Peyer's patch (tissue), 4 donors: ENCODE data around the gene MS4A4E.

ENCODE experiments used
- POLR2A ChIP-seq, 2 donors: fragments of 450-650 bp; IDR thresholded peaks; one replicate each; pipeline ENCODE4 v1.5.1; 2017; ENCODE audit warnings: antibody characterized with exemption in 2 of 2, mild to moderate bottlenecking in 2 of 2, moderate library complexity in 2 of 2
- TF ChIP-seq, protein P1 (sequence below), 6 experiments: fragments of 450-650 bp in 4 of 6; fragments of 200-600 bp in 2 of 6; sonication (generic) in 1 of 6; IDR thresholded peaks; one replicate each; pipeline ENCODE4 v1.5.1; 2017 to 2019; ENCODE audit warnings: antibody characterized with exemption in 6 of 6, mild to moderate bottlenecking in 3 of 6, moderate library complexity in 1 of 6

DNA sequence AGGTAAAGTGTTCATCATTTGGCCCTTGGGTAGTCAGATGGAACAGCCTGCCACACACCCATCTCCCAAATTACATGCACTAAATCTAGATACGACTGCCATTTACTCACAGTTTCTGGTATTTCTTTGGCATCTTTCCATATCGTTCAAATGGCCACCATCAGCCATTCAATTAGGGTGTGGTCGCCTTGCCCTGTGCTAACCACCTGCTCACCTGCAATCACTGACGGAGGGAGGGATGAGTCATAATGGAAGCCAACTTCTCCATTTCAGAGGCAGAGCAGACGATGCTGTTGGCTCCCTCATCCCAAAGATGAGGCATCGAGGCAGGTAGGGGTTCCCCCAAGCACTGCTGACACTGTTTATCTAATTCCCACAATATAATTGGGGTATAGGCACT lies 74.6 kb downstream of the MS4A4E start:
- TF ChIP-seq, protein P1, sequence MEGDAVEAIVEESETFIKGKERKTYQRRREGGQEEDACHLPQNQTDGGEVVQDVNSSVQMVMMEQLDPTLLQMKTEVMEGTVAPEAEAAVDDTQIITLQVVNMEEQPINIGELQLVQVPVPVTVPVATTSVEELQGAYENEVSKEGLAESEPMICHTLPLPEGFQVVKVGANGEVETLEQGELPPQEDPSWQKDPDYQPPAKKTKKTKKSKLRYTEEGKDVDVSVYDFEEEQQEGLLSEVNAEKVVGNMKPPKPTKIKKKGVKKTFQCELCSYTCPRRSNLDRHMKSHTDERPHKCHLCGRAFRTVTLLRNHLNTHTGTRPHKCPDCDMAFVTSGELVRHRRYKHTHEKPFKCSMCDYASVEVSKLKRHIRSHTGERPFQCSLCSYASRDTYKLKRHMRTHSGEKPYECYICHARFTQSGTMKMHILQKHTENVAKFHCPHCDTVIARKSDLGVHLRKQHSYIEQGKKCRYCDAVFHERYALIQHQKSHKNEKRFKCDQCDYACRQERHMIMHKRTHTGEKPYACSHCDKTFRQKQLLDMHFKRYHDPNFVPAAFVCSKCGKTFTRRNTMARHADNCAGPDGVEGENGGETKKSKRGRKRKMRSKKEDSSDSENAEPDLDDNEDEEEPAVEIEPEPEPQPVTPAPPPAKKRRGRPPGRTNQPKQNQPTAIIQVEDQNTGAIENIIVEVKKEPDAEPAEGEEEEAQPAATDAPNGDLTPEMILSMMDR (IDR thresholded peaks at IDR 0.05): no peak
- TF ChIP-seq POLR2A (IDR thresholded peaks at IDR 0.05): no peak
